DMS79 treated with DMSO at 0.1 percent for 48 hours (cell line): ENCODE measurements around the gene FEZ2.
A peak's percentile ranks its signal among the peaks of the same experiment; 100 is the strongest.

Source experiments
- DNase-seq: peaks from one replicate; lab custom pipeline; 2025; lab: John Stamatoyannopoulos, UW

The FEZ2 gene

GRCh38 chr2:36530178-36530982 is 67.6 kb downstream of the FEZ2 start:
- no peak for DNase-seq

- no peak for DNase-seq
These were observed 69.1 kb downstream of the FEZ2 start for GRCh38 chr2:36528766-36529392.

GRCh38 chr2:36528274-36528673 is 69.7 kb downstream of the FEZ2 start:
- no peak for DNase-seq

- DNase-seq: no peak
These were observed 71.7 kb downstream of the FEZ2 start for GRCh38 chr2:36526226-36526625.

GRCh38 chr2:36525245-36525644 is 72.7 kb downstream of the FEZ2 start:
- DNase-seq: no peak

- no peak for DNase-seq
These were observed 74.8 kb downstream of the FEZ2 start for GRCh38 chr2:36523153-36523552.

- no peak for DNase-seq
These were observed 77.5 kb downstream of the FEZ2 start for GRCh38 chr2:36520431-36520830.

- no peak for DNase-seq
These were observed 81.7 kb downstream of the FEZ2 start for GRCh38 chr2:36516136-36516870.

- DNase-seq: no peak
These were observed 82.4 kb downstream of the FEZ2 start for GRCh38 chr2:36515538-36515937.

GRCh38 chr2:36513661-36514060 is 84.3 kb downstream of the FEZ2 start:
- DNase-seq: no peak

GRCh38 chr2:36512705-36513104 is 85.3 kb downstream of the FEZ2 start:
- DNase-seq: no peak

GRCh38 chr2:36511858-36512603 is 85.9 kb downstream of the FEZ2 start:
- DNase-seq: peak; percentile 43

GRCh38 chr2:36509075-36509474 is 88.9 kb downstream of the FEZ2 start:
- no peak for DNase-seq

GRCh38 chr2:36507408-36507812 is 90.6 kb downstream of the FEZ2 start:
- no peak for DNase-seq
